Peyer's patch (tissue), 4 donors: ENCODE data around the gene HDAC11.

Experiments
- CTCF ChIP-seq, 6 experiments: fragments of 450-650 bp in 4 of 6; fragments of 200-600 bp in 2 of 6; sonication (generic) in 1 of 6; IDR thresholded peaks; one replicate each; pipeline ENCODE4 v1.5.1; 2017 to 2019; ENCODE audit warnings: antibody characterized with exemption in 6 of 6, mild to moderate bottlenecking in 3 of 6, moderate library complexity in 1 of 6
- POLR2A ChIP-seq, 2 donors: fragments of 450-650 bp; IDR thresholded peaks; one replicate each; pipeline ENCODE4 v1.5.1; 2017; ENCODE audit warnings: antibody characterized with exemption in 2 of 2, mild to moderate bottlenecking in 2 of 2, moderate library complexity in 2 of 2

- TF ChIP-seq CTCF (IDR thresholded peaks at IDR 0.05) (no peak), POLR2A (IDR thresholded peaks at IDR 0.05) (no peak)
These were observed 16.3 kb upstream of the HDAC11 start for GRCh38 chr3:13463618-13464400.
